WERI-Rb-1 (cell line): ENCODE results near the gene BRCA1.

ENCODE experiments used
- DNase-seq: peaks from one replicate; pipeline ENCODE4 v3.0.0-alpha.2; 2020
- H3K27ac ChIP-seq: fragments of 250-450 bp; sonication (Bioruptor Pico); 2 replicates; pipeline ENCODE4 v1.5.1; 2020; ENCODE audit warnings: mild to moderate bottlenecking, moderate library complexity
- H3K27me3 ChIP-seq: fragments of 250-450 bp; sonication (Bioruptor Pico); 2 replicates; pipeline ENCODE4 v1.5.1; 2021; ENCODE audit warnings: mild to moderate bottlenecking, low read depth, moderate library complexity; ENCODE audit not compliant: insufficient read depth, severe bottlenecking
- H3K36me3 ChIP-seq: fragments of 250-450 bp; sonication (Bioruptor Pico); 2 replicates; pipeline ENCODE4 v1.5.1; 2020; ENCODE audit warnings: mild to moderate bottlenecking, moderate library complexity
- H3K4me3 ChIP-seq: 2 replicates; pipeline ENCODE4 v1.5.1; 2011; ENCODE audit warnings: low read depth, mild to moderate bottlenecking, control low read depth, low read length
- H3K9me3 ChIP-seq: fragments of 250-450 bp; sonication (Bioruptor Pico); 2 replicates; pipeline ENCODE4 v1.5.1; 2021; ENCODE audit warnings: mild to moderate bottlenecking, moderate library complexity; ENCODE audit not compliant: severe bottlenecking
- TF ChIP-seq, protein P1 (sequence below): IDR thresholded peaks from 2 replicates; pipeline ENCODE4 v1.5.1; 2011; ENCODE audit warnings: low read depth, mild to moderate bottlenecking, control low read depth, inconsistent platforms, low read length

The BRCA1 gene

DNA sequence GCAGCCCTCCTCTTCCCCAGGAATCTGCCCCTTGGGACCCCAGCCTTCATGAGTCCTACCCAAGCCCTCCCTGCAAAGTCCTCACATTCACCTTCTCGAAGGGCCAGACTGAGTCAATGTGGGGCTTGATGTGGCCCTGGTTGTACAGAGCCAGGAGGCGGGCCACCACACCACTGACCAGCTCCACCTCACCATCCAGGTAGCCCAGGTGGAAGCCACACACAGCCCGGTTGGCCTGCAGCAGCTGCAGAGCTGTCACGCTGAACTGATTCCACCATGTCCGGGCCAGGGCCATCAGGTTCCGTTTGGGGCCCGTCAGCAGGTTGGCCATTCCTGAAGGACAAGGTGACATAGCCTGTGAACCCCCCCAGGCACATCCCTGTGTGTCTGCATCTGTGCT, 108.9 kb downstream of the BRCA1 start:
- no peak for DNase-seq
- TF ChIP-seq, protein P1, sequence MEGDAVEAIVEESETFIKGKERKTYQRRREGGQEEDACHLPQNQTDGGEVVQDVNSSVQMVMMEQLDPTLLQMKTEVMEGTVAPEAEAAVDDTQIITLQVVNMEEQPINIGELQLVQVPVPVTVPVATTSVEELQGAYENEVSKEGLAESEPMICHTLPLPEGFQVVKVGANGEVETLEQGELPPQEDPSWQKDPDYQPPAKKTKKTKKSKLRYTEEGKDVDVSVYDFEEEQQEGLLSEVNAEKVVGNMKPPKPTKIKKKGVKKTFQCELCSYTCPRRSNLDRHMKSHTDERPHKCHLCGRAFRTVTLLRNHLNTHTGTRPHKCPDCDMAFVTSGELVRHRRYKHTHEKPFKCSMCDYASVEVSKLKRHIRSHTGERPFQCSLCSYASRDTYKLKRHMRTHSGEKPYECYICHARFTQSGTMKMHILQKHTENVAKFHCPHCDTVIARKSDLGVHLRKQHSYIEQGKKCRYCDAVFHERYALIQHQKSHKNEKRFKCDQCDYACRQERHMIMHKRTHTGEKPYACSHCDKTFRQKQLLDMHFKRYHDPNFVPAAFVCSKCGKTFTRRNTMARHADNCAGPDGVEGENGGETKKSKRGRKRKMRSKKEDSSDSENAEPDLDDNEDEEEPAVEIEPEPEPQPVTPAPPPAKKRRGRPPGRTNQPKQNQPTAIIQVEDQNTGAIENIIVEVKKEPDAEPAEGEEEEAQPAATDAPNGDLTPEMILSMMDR: no peak
- Histone ChIP-seq H3K9me3 (no peaks in the 10 kb centered on the region), H3K36me3 (peaks cover 41% of the 10 kb centered on the region), H3K27me3 (no peaks in the 10 kb centered on the region), H3K4me3 (no peak overlapping the region), H3K27ac (no peak overlapping the region; the same call in 1 of the 2 replicates)

DNA sequence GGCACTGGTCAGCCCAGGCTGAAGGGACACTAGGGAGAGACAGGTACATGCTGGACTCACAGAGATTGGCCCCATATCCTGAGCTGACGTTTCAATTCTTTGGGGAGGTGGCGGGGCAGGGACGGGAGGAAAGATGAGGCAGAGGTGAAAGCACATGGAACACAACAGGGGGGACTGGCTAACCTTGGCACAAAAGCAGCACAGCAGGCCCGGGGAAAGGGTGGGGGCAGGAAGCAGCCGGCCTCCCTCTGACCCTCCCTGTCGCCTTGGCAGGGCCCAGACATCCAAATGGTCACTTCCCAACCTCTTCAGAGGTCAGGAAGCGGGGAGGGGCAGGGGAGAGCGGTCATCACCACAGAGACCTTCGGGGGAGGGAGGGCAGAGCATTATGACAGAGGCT, 109.6 kb downstream of the BRCA1 start:
- no peaks in the 10 kb centered on the region for H3K27me3 ChIP-seq
- H3K27ac ChIP-seq: no peak overlapping the region; the same call in 1 of the 2 replicates
- TF ChIP-seq, protein P1: no peak
- H3K4me3 ChIP-seq: no peak overlapping the region
- H3K36me3 ChIP-seq: peaks cover 41% of the 10 kb centered on the region
- DNase-seq: no peak
- no peaks in the 10 kb centered on the region for H3K9me3 ChIP-seq

DNA sequence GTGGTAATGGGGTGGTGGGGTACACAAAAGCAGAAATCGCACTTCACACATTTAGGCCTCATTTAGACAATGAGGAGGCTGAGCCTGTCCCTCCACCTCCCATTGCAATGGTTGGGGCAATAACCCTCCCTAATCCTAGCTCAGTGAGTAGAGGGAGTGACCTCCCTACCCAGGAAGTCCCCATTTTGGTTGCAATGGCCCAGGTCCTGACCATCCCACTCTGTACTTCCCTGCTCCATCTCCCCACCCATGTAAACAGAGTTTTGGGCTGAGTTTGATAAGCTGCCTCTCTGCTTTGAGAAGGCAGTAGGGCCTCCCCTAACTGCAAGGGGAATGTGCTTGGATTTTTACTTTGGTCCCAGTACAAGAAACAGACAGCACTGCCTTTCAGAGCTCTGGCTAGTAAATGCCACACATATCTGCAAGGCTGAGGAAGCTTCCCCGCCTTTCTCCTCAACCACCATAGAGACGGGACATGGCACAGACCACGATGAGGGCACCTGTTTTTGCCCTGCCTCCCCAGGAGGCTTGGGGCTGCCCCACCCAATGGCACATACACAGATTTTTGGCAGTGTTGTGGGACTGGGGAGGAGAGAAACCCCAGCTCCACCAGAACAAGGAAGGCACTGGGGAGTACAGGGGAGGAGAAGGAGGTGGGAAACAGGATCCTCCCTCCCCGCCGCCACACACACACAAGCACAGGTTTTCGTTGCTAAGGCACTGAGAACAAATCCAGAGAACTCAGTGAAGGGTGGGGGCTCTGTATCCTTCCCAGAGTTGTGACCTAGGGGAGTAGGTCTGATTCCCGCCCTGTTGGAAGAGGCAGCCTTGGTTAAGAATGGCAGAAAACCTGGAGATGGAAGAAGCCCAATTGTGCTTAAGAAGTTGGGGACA, 110.3 kb downstream of the BRCA1 start:
- H3K27me3 ChIP-seq: no peaks in the 10 kb centered on the region
- no peak overlapping the region for H3K4me3 ChIP-seq
- no peak overlapping the region for H3K27ac ChIP-seq
- TF ChIP-seq, protein P1: no peak
- no peaks in the 10 kb centered on the region for H3K9me3 ChIP-seq
- peaks cover 41% of the 10 kb centered on the region for H3K36me3 ChIP-seq
- DNase-seq: no peak

DNA sequence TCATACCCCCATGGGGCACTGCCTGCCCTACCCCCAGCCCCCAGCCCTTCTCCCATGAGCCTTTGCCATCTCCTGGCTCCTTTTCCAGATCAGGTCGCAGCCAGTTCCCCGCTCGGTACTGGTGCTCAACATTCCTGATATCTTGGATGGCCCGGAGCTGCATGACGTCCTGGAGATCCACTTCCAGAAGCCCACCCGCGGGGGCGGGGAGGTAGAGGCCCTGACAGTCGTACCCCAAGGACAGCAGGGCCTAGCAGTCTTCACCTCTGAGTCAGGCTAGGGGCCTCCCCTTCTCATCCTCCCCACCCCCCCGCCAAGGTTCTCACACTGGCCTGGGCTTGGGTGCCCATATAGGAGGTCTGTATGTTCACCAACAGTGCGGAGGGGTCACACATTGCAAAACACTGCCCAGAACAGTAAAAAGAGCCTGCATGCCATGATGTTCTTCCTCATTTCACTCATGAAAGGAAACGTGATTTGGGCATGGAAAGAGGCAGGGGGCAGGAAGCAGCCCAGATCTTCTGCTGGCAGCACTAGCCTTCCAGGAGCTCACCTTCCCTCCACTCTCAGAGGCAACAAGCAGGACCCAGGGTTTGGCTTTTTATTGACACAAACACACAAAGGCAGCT, 111.0 kb downstream of the BRCA1 start:
- peaks cover 41% of the 10 kb centered on the region for H3K36me3 ChIP-seq
- H3K4me3 ChIP-seq: no peak overlapping the region
- no peaks in the 10 kb centered on the region for H3K27me3 ChIP-seq
- no peaks in the 10 kb centered on the region for H3K9me3 ChIP-seq
- DNase-seq: no peak
- TF ChIP-seq, protein P1: no peak
- no peak overlapping the region for H3K27ac ChIP-seq

DNA sequence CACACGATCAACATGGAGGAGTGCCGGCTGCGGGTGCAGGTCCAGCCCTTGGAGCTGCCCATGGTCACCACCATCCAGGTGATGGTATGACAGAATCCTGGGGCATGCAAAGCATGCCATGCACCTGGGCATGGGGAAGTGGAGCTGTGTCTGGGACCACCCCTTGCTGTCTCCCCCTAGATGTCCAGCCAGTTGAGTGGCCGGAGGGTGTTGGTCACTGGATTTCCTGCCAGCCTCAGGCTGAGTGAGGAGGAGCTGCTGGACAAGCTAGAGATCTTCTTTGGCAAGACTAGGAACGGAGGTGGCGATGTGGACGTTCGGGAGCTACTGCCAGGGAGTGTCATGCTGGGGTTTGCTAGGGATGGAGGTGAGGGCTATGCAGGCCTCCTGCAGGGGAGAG, 111.9 kb downstream of the BRCA1 start:
- no peak overlapping the region for H3K27ac ChIP-seq
- peaks cover 39% of the 10 kb centered on the region for H3K36me3 ChIP-seq

More for the DNA sequence above, 111.9 kb downstream of the BRCA1 start:
- no peak for DNase-seq
- no peaks in the 10 kb centered on the region for H3K9me3 ChIP-seq
- no peak overlapping the region for H3K4me3 ChIP-seq
- no peaks in the 10 kb centered on the region for H3K27me3 ChIP-seq
- TF ChIP-seq, protein P1: no peak
